HG02938 (cell line): ENCODE data around the gene PROCA1.

Source experiments
- ATAC-seq: cut with Tn5 transposase; IDR thresholded peaks from one replicate; pipeline ENCODE4 v1.9.1; 2021; ENCODE audit warnings: mild to moderate bottlenecking, moderate library complexity; ENCODE audit not compliant: unreplicated experiment

PROCA1 gene

DNA sequence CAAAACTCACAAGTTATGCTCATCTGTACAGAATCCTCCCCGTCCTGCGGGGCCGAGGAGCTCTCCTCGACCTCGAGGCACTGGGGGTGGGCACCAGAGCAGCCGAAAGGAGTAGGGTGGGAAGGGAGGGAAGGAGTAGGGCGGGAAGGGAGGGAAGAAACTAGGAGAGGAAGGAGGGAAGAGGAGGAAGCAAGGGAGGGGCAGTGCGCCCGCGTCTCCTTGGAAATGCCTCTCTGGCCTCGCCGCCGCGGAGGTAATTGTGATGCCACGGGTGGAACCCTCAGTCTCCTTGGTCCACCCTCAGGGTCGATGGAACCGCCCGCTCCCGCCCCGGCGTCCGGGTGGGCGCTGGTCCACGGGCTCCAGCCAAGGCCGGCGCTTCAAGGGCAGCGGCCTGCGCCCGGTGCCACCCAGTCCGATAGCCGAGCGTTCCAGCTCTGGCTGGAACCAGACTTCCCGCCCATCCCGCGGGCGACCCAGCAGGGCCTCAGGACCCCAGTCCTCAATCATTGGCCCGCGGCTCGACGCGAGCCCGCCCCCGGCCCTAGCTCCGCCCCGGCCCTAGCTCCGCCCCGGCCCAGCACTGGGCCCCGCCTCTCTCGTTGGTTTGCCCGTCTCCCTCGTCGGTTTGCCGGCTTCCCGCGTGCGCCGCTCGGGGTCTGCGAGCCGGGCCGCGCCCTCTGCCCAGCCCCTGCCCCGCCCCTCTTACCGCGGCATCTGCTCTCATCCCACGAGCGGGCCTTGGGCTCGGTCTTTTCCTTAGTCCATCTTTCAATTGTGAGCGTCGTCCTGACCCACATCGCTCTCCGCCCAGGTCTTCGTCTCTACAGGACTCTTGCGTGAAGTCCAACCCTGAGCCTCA lies 596 bp downstream of the PROCA1 start:
- peak; percentile 75 for ATAC-seq

DNA sequence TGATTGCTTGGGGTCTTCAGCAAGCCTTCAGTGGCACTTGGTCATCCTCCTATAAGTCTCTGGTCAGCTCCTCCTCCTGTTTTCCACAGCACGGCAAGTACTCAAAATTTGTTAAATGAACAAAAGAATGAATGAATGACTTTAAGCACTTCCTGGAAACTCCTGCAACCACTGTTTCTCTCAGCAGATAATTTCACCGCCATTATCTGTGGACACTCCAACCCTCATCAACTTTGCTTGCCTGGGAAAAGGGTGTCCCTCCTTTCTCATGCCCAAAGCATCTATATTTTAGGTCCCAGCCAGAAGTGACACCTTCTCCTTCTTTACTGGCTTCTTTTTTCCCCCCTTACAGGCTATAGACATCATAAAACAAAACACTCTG lies 4.4 kb downstream of the PROCA1 start:
- no peak for ATAC-seq

GRCh38 chr17:28706471-28707338 lies 5.0 kb downstream of the PROCA1 start:
- no peak for ATAC-seq

DNA sequence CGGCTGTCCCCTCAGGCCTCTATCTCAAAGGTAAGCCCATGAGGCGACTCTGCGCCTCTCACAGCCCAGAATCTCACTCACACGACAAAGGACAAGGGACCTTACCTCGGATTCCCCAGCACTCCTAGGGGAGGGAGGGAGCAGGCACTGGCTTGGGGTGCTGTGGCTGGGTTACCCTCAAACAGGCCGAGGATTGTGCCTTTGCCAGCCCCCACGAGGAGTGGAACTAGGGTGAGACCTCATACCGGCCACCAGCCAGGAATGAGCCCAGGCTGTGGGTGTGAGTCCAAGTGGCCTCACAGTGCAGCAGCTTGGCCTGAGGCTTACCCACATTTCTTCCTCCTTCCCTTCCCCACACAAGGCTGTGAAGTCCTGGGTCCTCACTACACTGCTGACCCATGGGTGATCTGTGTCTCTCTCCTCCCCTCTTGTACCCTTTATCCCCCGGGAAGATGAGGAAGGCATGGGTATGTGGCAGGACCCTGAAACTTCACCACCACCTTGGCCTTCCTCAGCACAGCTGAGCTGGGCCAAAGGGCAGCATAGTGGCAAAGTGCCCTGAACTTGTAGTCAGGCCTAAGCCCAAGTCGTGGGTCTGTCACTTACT lies 5.9 kb downstream of the PROCA1 start:
- no peak for ATAC-seq

GRCh38 chr17:28705074-28705659 lies 6.5 kb downstream of the PROCA1 start:
- no peak for ATAC-seq

GRCh38 chr17:28704219-28704858 lies 7.3 kb downstream of the PROCA1 start:
- ATAC-seq = no peak

- no peak for ATAC-seq
Measured at GRCh38 chr17:28703552-28704218, 8.0 kb downstream of the PROCA1 start.

DNA sequence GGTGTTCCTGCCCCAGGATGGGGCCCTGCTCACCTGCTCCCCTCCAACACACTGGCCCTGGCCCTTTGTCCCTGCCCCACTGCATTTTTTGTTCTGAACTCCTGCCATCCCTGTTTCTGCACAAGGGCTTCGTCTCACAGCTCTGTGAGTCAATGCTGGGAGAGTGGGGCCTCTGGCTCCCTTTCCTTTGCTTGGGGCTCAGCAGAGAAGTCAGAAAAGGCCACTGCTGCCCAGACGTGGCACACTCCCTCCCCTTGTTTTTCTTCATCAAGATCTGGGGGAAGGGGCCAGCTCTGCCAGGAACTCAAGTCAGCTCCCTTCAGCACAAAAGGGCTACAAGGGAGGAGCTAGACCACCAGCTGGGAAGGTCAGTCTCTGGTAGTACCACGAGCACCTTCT lies 8.9 kb downstream of the PROCA1 start:
- no peak for ATAC-seq

- no peak for ATAC-seq
Measured at GRCh38 chr17:28702026-28702751, 9.5 kb downstream of the PROCA1 start.

- ATAC-seq = no peak
Measured at GRCh38 chr17:28700830-28701492, 10.7 kb downstream of the PROCA1 start.

GRCh38 chr17:28700278-28700677 lies 11.4 kb downstream of the PROCA1 start:
- ATAC-seq = no peak

GRCh38 chr17:28698253-28698941 lies 13.3 kb downstream of the PROCA1 start:
- ATAC-seq = no peak

DNA sequence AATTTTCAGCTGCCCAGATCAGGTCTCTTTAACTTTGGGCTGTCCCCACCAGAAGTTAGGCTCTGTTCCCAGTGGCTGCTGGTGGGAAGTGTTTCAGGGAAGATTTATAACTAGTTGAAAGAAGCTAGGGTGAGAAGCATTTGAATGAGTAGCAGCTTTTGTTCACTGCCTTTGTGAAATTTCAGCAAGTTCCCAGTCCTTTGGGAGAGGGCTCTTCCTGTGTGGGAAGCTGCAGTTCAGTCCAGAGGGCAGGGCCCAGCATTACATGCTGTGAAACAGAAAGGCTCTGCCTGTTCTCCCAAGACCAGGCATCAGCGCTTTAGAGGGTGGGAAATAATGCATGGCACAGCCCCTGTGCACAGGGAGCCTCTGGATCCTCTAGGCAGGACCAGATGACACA lies 17.8 kb downstream of the PROCA1 start:
- no peak for ATAC-seq

GRCh38 chr17:28689011-28689410 lies 22.7 kb downstream of the PROCA1 start:
- ATAC-seq = no peak

DNA sequence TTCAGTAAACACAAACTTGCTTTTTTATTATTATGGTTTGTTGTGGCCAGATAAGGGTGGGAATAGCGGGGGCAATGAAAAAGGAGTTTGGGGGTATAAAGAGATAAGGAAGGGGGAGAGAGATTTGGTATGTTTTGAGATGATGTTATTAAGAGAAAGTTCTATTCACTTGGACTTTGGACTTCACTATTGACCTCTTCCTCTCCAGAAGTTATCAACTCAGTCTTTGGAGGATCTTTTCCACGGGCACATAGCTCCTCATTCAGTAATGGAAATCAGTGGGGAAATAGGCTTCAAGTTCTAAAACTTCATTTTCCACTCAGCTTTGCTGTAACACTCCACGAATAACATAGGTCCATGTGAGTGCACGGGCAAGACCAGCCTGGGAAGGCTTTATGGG lies 23.2 kb downstream of the PROCA1 start:
- ATAC-seq = no peak

GRCh38 chr17:28686296-28686695 lies 25.4 kb downstream of the PROCA1 start:
- no peak for ATAC-seq

- no peak for ATAC-seq
Measured at GRCh38 chr17:28685366-28685765, 26.3 kb downstream of the PROCA1 start.

- ATAC-seq = no peak
Measured at GRCh38 chr17:28684963-28685362, 26.7 kb downstream of the PROCA1 start.
